ENCODE data around the gene CASKIN1. TPM values are rescaled to one million over a fixed set of nuclear protein-coding genes. Genes with fewer than 3 reads are reported as not detected.

Gene CASKIN1
- total RNA-seq, 1 experiment from 2014 or later = 7.9 TPM

- no peak overlapping the region for H4K8ac ChIP-seq (replicated peaks; ENCODE audit: insufficient read length, low read depth, low read length)
- Mint-ChIP-seq H3K27ac (no peak overlapping the region), H3K4me1 (no peaks in the 10 kb centered on the region), H3K4me3 (no peak overlapping the region), H3K27me3 (ENCODE audit: low read depth) (no peaks in the 10 kb centered on the region), H3K9me3 (no peaks in the 10 kb centered on the region), H3K36me3 (ENCODE audit: insufficient read depth in 1 of 3, low read depth in 3 of 3) (peaks cover 13 to 49% (median 46%) of the 10 kb centered on the region in 3 experiments)
- no peak overlapping the region for H3K4ac ChIP-seq (ENCODE audit: low read depth, low read length)
- H3K18ac ChIP-seq (ENCODE audit: insufficient read length, low read depth, low read length) = no peak overlapping the region
- H3K4me2 ChIP-seq (ENCODE audit: insufficient read depth, insufficient read length, low read length) = no peak overlapping the region
- H2BK12ac ChIP-seq (ENCODE audit: insufficient read length, low read depth, low read length) = no peak overlapping the region
- H2BK5ac ChIP-seq (ENCODE audit: insufficient read length, low read length) = no peak overlapping the region
- DNase-seq = no peak
- no peaks in the 10 kb centered on the region for H3K4me1 ChIP-seq (ENCODE audit: insufficient read depth, low read length)
- no peak overlapping the region for H2BK20ac ChIP-seq (ENCODE audit: low read depth, low read length, poor library complexity, severe bottlenecking)
- no peak for TF ChIP-seq CTCF (conservative IDR thresholded peaks at IDR 0.05)
- H3K23me2 ChIP-seq (ENCODE audit: insufficient read length, low read depth, low read length, poor library complexity, severe bottlenecking) = no peaks in the 10 kb centered on the region
- H3K9ac ChIP-seq (ENCODE audit: extremely low read depth, insufficient read length, low read length) = no peak overlapping the region
- no peak overlapping the region for H4K91ac ChIP-seq (ENCODE audit: insufficient read length, low read depth, low read length)
- H3K23ac ChIP-seq (ENCODE audit: insufficient read length, low read depth, low read length) = no peak overlapping the region
- no peak overlapping the region for H2BK15ac ChIP-seq (ENCODE audit: low read depth, low read length)
- H4K5ac ChIP-seq (ENCODE audit: insufficient read length, low read depth, low read length) = no peak overlapping the region
- no peak overlapping the region for H3K27ac ChIP-seq (ENCODE audit: insufficient read length, low read depth, low read length)
- H3T11ph ChIP-seq (ENCODE audit: low read length) = no peak overlapping the region
- H3K9me3 ChIP-seq (ENCODE audit: control insufficient read depth, low read depth, low read length) = no peaks in the 10 kb centered on the region
- no peak overlapping the region for H2AFZ ChIP-seq (ENCODE audit: low read length)
- H3K79me1 ChIP-seq (ENCODE audit: insufficient read depth, low read depth, low read length, poor library complexity, severe bottlenecking) = no peaks in the 10 kb centered on the region
- no CpG with 5 or more reads among the region's 47 CpGs for WGBS (ENCODE audit: extremely low coverage, insufficient read length, low lambda C conversion rate)
- no peak overlapping the region for H2BK120ac ChIP-seq (ENCODE audit: low read depth, low read length, poor library complexity, severe bottlenecking)
- no peaks in the 10 kb centered on the region for H3K79me2 ChIP-seq (ENCODE audit: insufficient read depth, low read length)
- peaks cover 2% of the 10 kb centered on the region for H4K20me1 ChIP-seq (ENCODE audit: control insufficient read depth, insufficient read depth, insufficient read length)
- H2AK5ac ChIP-seq (ENCODE audit: insufficient read length, low read length) = no peak overlapping the region
- no peak overlapping the region for H3K56ac ChIP-seq (ENCODE audit: insufficient read length, low read depth, low read length)
- H3K14ac ChIP-seq (ENCODE audit: insufficient read depth, low read length) = no peak overlapping the region
- H3K27me3 ChIP-seq (ENCODE audit: insufficient read depth, low read length) = no peaks in the 10 kb centered on the region
Measured at GRCh38 chr16:2170587-2171435, 25.6 kb downstream of the CASKIN1 start.

Measured in H9 (cell line).